ENCODE data around the gene HIC1.
A peak's percentile ranks its signal among the peaks of the same experiment; 100 is the strongest.

Gene HIC1

GRCh38 chr17:2048805-2049204 lies 6.1 kb upstream of the HIC1 start:
- DNase-seq (ENCODE audit: low read depth) = no peak

- no peak for DNase-seq (ENCODE audit: low read depth)
Observed at GRCh38 chr17:2049333-2050299, 5.3 kb upstream of the HIC1 start.

- DNase-seq (ENCODE audit: low read depth) = no peak
Observed at GRCh38 chr17:2050300-2051060, 4.4 kb upstream of the HIC1 start.

GRCh38 chr17:2051061-2051932 lies 3.6 kb upstream of the HIC1 start:
- no peak for DNase-seq (ENCODE audit: low read depth)

- no peak for DNase-seq (ENCODE audit: low read depth)
Observed at GRCh38 chr17:2051933-2052559, 2.9 kb upstream of the HIC1 start.

GRCh38 chr17:2053380-2054261 lies 1.3 kb upstream of the HIC1 start:
- DNase-seq (ENCODE audit: low read depth) = no peak

GRCh38 chr17:2054262-2054511 lies 716 bp upstream of the HIC1 start:
- DNase-seq (ENCODE audit: low read depth) = no peak

GRCh38 chr17:2055292-2056205 lies 646 bp downstream of the HIC1 start:
- no peak for DNase-seq (ENCODE audit: low read depth)

GRCh38 chr17:2056206-2057174 lies 1.6 kb downstream of the HIC1 start:
- no peak for DNase-seq (ENCODE audit: low read depth)

- DNase-seq (ENCODE audit: low read depth) = no peak
Observed at GRCh38 chr17:2057175-2057759, 2.4 kb downstream of the HIC1 start.

- no peak for DNase-seq (ENCODE audit: low read depth)
Observed at GRCh38 chr17:2057760-2058585, 3.1 kb downstream of the HIC1 start.

GRCh38 chr17:2058586-2059546 lies 4.0 kb downstream of the HIC1 start:
- DNase-seq (ENCODE audit: low read depth) = peak; percentile 48

GRCh38 chr17:2059547-2060384 lies 4.9 kb downstream of the HIC1 start:
- no peak for DNase-seq (ENCODE audit: low read depth)

- DNase-seq (ENCODE audit: low read depth) = no peak
Observed at GRCh38 chr17:2060385-2060658, 5.4 kb downstream of the HIC1 start.

GRCh38 chr17:2060681-2061440 lies 6.0 kb downstream of the HIC1 start:
- no peak for DNase-seq (ENCODE audit: low read depth)

Measured in stimulated activated CD8-positive, alpha-beta memory T cell treated with anti-CD3 and anti-CD28 coated beads, Interleukin-7, amount 100 ng/mL, for 24 hours (primary cell).